ENCODE data around the gene ARHGDIB. TPM values are rescaled to one million over a fixed set of nuclear protein-coding genes. Genes with fewer than 3 reads are reported as not detected.

ARHGDIB gene
- total RNA-seq, 1 donor from 2014 or later = 217 TPM

DNA sequence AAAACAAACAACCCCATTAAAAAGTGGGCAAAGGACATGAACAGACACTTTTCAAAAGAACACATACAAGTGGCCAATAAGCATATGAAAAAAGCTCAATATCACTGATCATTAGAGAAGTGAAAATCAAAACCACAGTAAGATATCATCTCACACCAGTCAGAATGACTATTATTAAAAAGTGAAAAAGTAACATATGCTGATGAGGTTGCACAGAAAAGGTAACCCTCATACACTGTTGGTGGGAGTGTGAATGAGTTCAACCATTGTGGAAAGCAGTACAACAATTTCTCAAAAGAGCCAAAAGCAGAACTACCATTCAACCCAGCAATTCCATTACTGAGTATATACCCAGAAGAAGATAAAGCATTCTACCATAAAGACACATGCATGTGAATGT lies 29.7 kb upstream of the ARHGDIB start:
- no peaks in the 10 kb centered on the region for H3K36me3 Mint-ChIP-seq (ENCODE audit: low read depth, unreplicated experiment)
- DNase-seq (ENCODE audit: low spot score) = no peak
- no peaks in the 10 kb centered on the region for H3K27me3 Mint-ChIP-seq (ENCODE audit: unreplicated experiment)
- TF ChIP-seq, protein P1, sequence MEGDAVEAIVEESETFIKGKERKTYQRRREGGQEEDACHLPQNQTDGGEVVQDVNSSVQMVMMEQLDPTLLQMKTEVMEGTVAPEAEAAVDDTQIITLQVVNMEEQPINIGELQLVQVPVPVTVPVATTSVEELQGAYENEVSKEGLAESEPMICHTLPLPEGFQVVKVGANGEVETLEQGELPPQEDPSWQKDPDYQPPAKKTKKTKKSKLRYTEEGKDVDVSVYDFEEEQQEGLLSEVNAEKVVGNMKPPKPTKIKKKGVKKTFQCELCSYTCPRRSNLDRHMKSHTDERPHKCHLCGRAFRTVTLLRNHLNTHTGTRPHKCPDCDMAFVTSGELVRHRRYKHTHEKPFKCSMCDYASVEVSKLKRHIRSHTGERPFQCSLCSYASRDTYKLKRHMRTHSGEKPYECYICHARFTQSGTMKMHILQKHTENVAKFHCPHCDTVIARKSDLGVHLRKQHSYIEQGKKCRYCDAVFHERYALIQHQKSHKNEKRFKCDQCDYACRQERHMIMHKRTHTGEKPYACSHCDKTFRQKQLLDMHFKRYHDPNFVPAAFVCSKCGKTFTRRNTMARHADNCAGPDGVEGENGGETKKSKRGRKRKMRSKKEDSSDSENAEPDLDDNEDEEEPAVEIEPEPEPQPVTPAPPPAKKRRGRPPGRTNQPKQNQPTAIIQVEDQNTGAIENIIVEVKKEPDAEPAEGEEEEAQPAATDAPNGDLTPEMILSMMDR (IDR thresholded peaks at IDR 0.05; ENCODE audit: unreplicated experiment) = no peak
- H3K4me3 Mint-ChIP-seq (ENCODE audit: unreplicated experiment) = no peak overlapping the region
- H3K9me3 Mint-ChIP-seq (ENCODE audit: unreplicated experiment) = no peaks in the 10 kb centered on the region
- H3K27ac Mint-ChIP-seq (ENCODE audit: unreplicated experiment) = no peak overlapping the region
- H3K4me1 Mint-ChIP-seq (ENCODE audit: unreplicated experiment) = no peaks in the 10 kb centered on the region

- Mint-ChIP-seq H3K4me3 (ENCODE audit: unreplicated experiment) (no peak overlapping the region), H3K27me3 (ENCODE audit: unreplicated experiment) (no peaks in the 10 kb centered on the region), H3K4me1 (ENCODE audit: unreplicated experiment) (no peaks in the 10 kb centered on the region), H3K27ac (ENCODE audit: unreplicated experiment) (no peak overlapping the region), H3K36me3 (ENCODE audit: low read depth, unreplicated experiment) (no peaks in the 10 kb centered on the region), H3K9me3 (ENCODE audit: unreplicated experiment) (no peaks in the 10 kb centered on the region)
- DNase-seq (ENCODE audit: low spot score) = no peak
- TF ChIP-seq, protein P1 (IDR thresholded peaks at IDR 0.05; ENCODE audit: unreplicated experiment) = no peak
Measured at GRCh38 chr12:14989790-14990189, 28.4 kb upstream of the ARHGDIB start.

- Mint-ChIP-seq H3K4me1 (ENCODE audit: unreplicated experiment) (no peaks in the 10 kb centered on the region), H3K27me3 (ENCODE audit: unreplicated experiment) (no peaks in the 10 kb centered on the region), H3K36me3 (ENCODE audit: low read depth, unreplicated experiment) (no peaks in the 10 kb centered on the region), H3K4me3 (ENCODE audit: unreplicated experiment) (no peak overlapping the region), H3K9me3 (ENCODE audit: unreplicated experiment) (no peaks in the 10 kb centered on the region), H3K27ac (ENCODE audit: unreplicated experiment) (no peak overlapping the region)
- TF ChIP-seq, protein P1 (IDR thresholded peaks at IDR 0.05; ENCODE audit: unreplicated experiment) = no peak
- no peak for DNase-seq (ENCODE audit: low spot score)
Measured at GRCh38 chr12:14988035-14988434, 26.6 kb upstream of the ARHGDIB start.

- DNase-seq (ENCODE audit: low spot score) = no peak
- H3K27me3 Mint-ChIP-seq (ENCODE audit: unreplicated experiment) = no peaks in the 10 kb centered on the region
Measured at GRCh38 chr12:14986449-14986848, 25.0 kb upstream of the ARHGDIB start.

DNA sequence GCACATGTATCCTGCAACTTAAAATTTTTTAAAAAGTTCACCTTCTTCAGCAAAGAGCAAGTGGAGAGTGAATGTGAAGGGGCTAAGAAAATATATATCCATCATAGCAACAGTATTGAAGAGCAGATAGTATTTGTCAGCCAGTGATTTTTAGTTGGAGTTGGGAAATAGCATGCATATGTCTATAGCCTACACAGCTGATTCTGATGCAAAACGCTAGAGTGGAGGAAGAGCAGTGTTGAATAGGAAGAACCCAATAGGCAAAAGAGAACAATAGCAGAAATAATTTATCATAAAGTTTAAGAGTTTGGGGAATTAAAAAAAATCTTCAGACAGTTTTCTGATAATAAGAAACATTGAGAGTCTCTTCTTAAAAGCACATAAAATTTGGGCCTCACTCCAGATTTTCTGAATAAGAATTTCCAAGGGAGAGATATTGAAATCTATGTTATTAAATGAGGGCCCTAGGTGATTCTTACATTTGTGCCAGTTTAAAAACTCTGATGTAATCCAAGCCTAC lies 23.4 kb upstream of the ARHGDIB start:
- H3K27me3 Mint-ChIP-seq (ENCODE audit: unreplicated experiment) = no peaks in the 10 kb centered on the region
- H3K36me3 Mint-ChIP-seq (ENCODE audit: low read depth, unreplicated experiment) = no peaks in the 10 kb centered on the region
- no peak overlapping the region for H3K27ac Mint-ChIP-seq (ENCODE audit: unreplicated experiment)
- no peaks in the 10 kb centered on the region for H3K4me1 Mint-ChIP-seq (ENCODE audit: unreplicated experiment)
- H3K4me3 Mint-ChIP-seq (ENCODE audit: unreplicated experiment) = no peak overlapping the region
- DNase-seq (ENCODE audit: low spot score) = no peak
- no peaks in the 10 kb centered on the region for H3K9me3 Mint-ChIP-seq (ENCODE audit: unreplicated experiment)
- TF ChIP-seq, protein P1 (IDR thresholded peaks at IDR 0.05; ENCODE audit: unreplicated experiment) = no peak

More at GRCh38 chr12:14986449-14986848, 25.0 kb upstream of the ARHGDIB start:
- Mint-ChIP-seq H3K36me3 (ENCODE audit: low read depth, unreplicated experiment) (no peaks in the 10 kb centered on the region), H3K27ac (ENCODE audit: unreplicated experiment) (no peak overlapping the region), H3K9me3 (ENCODE audit: unreplicated experiment) (no peaks in the 10 kb centered on the region), H3K4me1 (ENCODE audit: unreplicated experiment) (no peaks in the 10 kb centered on the region), H3K4me3 (ENCODE audit: unreplicated experiment) (no peak overlapping the region)
- TF ChIP-seq, protein P1 (IDR thresholded peaks at IDR 0.05; ENCODE audit: unreplicated experiment) = no peak

Measured in endothelial cell (in vitro differentiated cells).